ENCODE results near the gene PAX3.
A peak's percentile ranks its signal among the peaks of the same experiment; 100 is the strongest.

PAX3 gene

GRCh38 chr2:222264791-222265320, 33.9 kb downstream of the PAX3 start:
- no peak for DNase-seq

GRCh38 chr2:222261504-222261903, 37.3 kb downstream of the PAX3 start:
- no peak for DNase-seq

- DNase-seq = no peak
These were observed 41.2 kb downstream of the PAX3 start for GRCh38 chr2:222257645-222258044.

- no peak for DNase-seq
These were observed 42.5 kb downstream of the PAX3 start for GRCh38 chr2:222256250-222256649.

- DNase-seq = no peak
These were observed 43.7 kb downstream of the PAX3 start for GRCh38 chr2:222255090-222255489.

GRCh38 chr2:222250313-222250712, 48.5 kb downstream of the PAX3 start:
- no peak for DNase-seq

GRCh38 chr2:222249444-222249843, 49.4 kb downstream of the PAX3 start:
- no peak for DNase-seq

GRCh38 chr2:222248818-222249217, 50.0 kb downstream of the PAX3 start:
- no peak for DNase-seq

- no peak for DNase-seq
These were observed 50.5 kb downstream of the PAX3 start for GRCh38 chr2:222248256-222248655.

- no peak for DNase-seq
These were observed 56.3 kb downstream of the PAX3 start for GRCh38 chr2:222242532-222242931.

- DNase-seq = no peak
These were observed 57.5 kb downstream of the PAX3 start for GRCh38 chr2:222241128-222241870.

GRCh38 chr2:222240676-222241049, 58.1 kb downstream of the PAX3 start:
- DNase-seq = no peak

- no peak for DNase-seq
These were observed 58.7 kb downstream of the PAX3 start for GRCh38 chr2:222239945-222240675.

GRCh38 chr2:222239091-222239490, 59.7 kb downstream of the PAX3 start:
- no peak for DNase-seq

GRCh38 chr2:222238072-222238471, 60.7 kb downstream of the PAX3 start:
- no peak for DNase-seq

- no peak for DNase-seq
These were observed 66.0 kb downstream of the PAX3 start for GRCh38 chr2:222232839-222233238.

- no peak for DNase-seq
These were observed 66.4 kb downstream of the PAX3 start for GRCh38 chr2:222232372-222232771.

- no peak for DNase-seq
These were observed 70.7 kb downstream of the PAX3 start for GRCh38 chr2:222228054-222228453.

- DNase-seq = no peak
These were observed 80.0 kb downstream of the PAX3 start for GRCh38 chr2:222218786-222219185.

GRCh38 chr2:222217712-222218111, 81.1 kb downstream of the PAX3 start:
- DNase-seq = no peak

- DNase-seq = no peak
These were observed 83.9 kb downstream of the PAX3 start for GRCh38 chr2:222214885-222215284.

GRCh38 chr2:222213049-222213448, 85.7 kb downstream of the PAX3 start:
- DNase-seq = no peak

GRCh38 chr2:222212571-222212970, 86.2 kb downstream of the PAX3 start:
- DNase-seq = no peak

GRCh38 chr2:222208010-222208690, 90.6 kb downstream of the PAX3 start:
- DNase-seq = peak; percentile 10

Data from NCI-H2227 treated with DMSO at 0.1 percent for 48 hours (cell line).